22Rv1 (cell line): ENCODE results near the gene RHOG.

ENCODE experiments used
- ZFX ChIP-seq: fragments of 450-650 bp; IDR thresholded peaks from 2 replicates; pipeline ENCODE4 v1.6.1; 2017; ENCODE audit warnings: antibody characterized with exemption, borderline replicate concordance
- TF ChIP-seq, protein P1 (sequence below): fragments of 450-650 bp; IDR thresholded peaks from 2 replicates; pipeline ENCODE4 v1.5.1; 2017; ENCODE audit warnings: mild to moderate bottlenecking

DNA sequence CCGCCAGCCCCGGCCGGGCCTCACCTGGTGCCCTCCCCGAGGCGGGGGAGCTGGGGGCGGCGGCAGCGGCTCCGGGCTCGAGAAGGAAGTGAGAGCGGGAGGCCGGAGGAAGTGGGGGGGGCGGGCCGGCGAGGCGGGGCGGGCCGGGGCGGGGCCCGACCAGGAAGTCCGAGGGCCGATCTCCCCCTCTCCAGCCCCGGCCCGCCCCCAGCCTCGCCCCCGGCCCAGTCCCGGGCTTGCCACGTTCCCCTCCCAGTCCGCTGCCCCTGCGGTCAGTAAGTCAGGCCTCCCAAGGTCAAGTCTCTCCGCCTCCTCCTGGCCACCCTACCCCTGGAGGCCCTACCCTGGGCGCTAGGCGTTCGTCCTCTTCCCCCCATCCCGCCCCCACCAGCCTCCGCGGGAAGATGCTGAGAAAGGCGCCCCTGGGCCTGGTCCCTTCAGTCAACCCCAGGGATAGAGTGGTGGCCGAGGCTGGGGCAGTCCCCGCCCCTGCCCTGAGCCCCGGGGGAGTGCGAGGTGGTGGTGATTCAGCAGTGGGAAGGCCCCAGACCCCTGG, at the start of gene RHOG:
- TF ChIP-seq, protein P1, sequence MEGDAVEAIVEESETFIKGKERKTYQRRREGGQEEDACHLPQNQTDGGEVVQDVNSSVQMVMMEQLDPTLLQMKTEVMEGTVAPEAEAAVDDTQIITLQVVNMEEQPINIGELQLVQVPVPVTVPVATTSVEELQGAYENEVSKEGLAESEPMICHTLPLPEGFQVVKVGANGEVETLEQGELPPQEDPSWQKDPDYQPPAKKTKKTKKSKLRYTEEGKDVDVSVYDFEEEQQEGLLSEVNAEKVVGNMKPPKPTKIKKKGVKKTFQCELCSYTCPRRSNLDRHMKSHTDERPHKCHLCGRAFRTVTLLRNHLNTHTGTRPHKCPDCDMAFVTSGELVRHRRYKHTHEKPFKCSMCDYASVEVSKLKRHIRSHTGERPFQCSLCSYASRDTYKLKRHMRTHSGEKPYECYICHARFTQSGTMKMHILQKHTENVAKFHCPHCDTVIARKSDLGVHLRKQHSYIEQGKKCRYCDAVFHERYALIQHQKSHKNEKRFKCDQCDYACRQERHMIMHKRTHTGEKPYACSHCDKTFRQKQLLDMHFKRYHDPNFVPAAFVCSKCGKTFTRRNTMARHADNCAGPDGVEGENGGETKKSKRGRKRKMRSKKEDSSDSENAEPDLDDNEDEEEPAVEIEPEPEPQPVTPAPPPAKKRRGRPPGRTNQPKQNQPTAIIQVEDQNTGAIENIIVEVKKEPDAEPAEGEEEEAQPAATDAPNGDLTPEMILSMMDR = no peak
- no peak for TF ChIP-seq ZFX
